GM20431 (cell line): ENCODE data around the gene LRP1B.
"Not testable (repeated sequence)": the region's sequence is repeated elsewhere in the genome, so short reads cannot be mapped to it uniquely, and the experiment has no call there.

Source experiments
- in situ Hi-C: fragments of 300-500 bp; cut with MseI, MboI; formaldehyde crosslinking; loops from one replicate; pipeline ENCODE4 v1.15.0; 2020; ENCODE audit warnings: low sequenced_read_pairs; ENCODE audit not compliant: unreplicated experiment

The LRP1B gene

DNA sequence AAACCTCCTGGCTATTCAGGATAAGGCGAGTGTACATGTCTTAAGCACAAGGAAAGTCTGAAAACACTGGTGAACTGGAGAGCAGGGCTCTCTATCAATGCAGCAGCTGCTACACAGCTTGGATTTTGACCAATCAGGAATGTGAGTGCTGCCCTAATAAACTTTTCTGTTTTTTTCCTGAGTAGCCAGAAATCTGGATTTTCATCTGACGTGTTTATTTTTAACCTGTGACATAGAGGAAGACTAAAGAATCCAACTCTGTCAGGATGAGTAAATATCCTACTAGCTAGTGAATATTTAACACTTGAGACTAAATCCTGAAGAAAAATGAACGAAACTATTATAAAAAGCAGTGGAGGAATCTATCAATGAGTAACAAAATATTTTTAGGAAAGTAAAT, 1638.9 kb downstream of the LRP1B start:
- in situ Hi-C loops: no loop called here

GRCh38 chr2:140489193-140489592, 1641.6 kb downstream of the LRP1B start:
- in situ Hi-C loops: no loop called here

DNA sequence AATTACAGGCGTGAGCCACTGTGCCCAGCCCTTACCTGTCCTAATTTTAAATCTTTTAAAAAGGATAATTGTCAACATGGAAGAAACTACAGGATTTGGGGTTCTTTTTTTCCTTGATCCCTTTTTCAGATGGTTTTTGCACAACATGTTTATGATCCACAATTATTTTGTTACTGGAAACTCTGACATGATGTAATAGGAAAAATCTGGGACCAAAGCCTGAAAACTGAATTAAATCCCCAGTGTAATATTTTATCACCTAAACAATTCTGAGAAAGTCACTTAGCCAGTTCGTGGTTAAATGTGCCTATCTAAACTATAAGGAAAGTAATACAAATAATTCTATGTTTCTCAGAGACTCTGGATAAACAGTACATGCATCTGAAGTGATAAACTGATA, 1649.7 kb downstream of the LRP1B start:
- in situ Hi-C loops: no loop called here

DNA sequence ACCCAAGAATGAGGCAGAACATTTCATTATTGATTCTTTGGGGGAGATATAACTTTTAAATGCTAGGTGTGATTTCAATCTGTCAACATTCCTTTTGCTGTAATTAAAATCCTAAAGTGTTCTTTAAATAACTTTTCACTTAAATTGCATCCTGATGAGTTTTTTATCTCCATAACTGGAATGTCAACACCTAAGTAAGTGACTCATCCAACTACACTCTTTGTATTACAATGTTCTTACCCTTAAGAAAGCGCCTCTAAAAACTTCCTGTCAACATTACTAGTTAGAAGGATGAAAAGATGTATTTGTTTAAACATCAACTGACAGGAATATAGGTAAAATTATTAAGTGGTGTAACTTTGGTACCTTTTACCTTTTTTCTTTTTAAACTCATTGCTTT, 1657.0 kb downstream of the LRP1B start:
- in situ Hi-C loops: no loop called here

- in situ Hi-C loops: no loop called here
Observed at GRCh38 chr2:140472676-140473075, 1658.1 kb downstream of the LRP1B start.

GRCh38 chr2:140465301-140465700, 1665.5 kb downstream of the LRP1B start:
- in situ Hi-C loops: no loop called here

DNA sequence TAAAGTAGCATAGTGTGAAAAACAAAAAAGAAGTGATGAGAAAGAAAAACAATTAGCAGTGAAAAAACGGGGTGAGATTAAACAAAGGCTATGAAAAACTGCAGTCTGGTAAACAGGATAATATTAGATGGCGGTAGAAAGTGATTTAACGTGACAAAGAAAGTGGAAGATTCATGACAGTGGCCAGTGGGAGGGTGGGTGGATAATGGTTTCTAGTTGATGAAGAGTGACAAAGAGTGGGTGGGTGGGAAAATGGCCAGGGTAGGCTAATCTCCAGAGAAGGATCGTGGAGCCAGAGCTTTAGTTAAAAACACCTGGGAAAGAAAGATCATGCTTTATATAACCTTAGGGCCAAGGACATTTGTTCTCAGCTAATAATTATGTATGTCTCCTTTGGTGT, 1667.8 kb downstream of the LRP1B start:
- in situ Hi-C loops: no loop called here

- in situ Hi-C loops: no loop called here
Observed at GRCh38 chr2:140457483-140457882, 1673.3 kb downstream of the LRP1B start.

DNA sequence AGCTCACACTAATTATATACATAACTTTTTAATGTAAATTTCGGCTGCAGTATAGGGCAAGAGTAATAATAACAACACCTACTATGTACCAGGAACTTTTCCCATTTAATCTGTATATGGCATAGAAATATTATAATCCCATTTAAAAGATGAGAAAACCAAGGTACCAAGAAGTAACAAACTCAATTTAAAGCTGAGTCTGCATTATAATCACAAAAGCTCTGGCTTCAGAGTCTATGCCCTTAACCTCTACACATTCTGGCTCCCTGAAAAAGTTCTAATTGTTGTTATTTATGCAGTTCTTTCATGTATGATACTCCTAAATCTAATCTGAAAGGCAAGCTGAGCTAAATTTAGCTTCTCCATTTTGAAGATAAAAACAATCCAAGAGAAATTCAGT, 1675.5 kb downstream of the LRP1B start:
- in situ Hi-C loops: no loop called here

DNA sequence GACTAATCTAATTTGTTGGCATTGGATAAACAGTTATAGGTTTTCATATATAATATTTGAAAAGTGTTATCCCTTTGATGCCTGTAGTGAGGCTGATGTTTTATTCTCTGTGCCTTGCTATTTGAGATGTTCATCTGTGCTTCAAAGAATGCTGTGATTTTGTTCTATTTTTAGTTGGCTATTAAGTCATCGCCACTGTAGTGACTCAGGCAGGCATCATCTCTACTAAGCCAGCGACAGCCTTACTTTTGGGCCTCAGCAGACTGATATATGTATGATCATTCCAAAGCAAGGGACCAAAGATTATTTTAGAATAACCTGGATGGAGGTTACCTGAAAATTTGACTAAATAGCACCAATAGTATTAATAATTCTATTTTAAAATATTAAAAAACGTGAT, 1676.1 kb downstream of the LRP1B start:
- in situ Hi-C loops: no loop called here

- in situ Hi-C loops: no loop called here
Observed at GRCh38 chr2:140451324-140451723, 1679.5 kb downstream of the LRP1B start.

DNA sequence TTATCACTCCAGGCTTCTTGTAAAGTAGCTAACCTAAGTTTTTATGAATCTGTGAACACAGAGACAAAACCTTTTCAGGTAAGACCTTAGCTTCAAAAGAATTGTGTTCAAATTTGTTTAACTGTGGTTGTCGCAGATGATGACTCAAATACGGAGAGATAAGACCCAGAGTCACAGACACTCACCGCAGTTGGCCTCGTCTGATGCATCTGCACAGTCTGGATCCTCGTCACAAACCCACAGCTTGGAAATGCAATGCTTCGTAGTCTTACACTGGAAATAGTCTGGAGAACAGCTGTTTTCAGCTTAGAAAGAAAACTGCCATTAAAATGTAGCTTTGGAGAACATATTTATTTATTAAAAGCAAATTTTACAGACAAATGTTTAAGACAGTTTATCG, 1688.5 kb downstream of the LRP1B start:
- in situ Hi-C loops: no loop called here

GRCh38 chr2:140440815-140441214, 1690.0 kb downstream of the LRP1B start:
- in situ Hi-C loops: no loop called here

GRCh38 chr2:140436936-140437335, 1693.9 kb downstream of the LRP1B start:
- in situ Hi-C loops: no loop called here

GRCh38 chr2:140427033-140427432, 1703.8 kb downstream of the LRP1B start:
- in situ Hi-C loops: not testable (repeated sequence)

DNA sequence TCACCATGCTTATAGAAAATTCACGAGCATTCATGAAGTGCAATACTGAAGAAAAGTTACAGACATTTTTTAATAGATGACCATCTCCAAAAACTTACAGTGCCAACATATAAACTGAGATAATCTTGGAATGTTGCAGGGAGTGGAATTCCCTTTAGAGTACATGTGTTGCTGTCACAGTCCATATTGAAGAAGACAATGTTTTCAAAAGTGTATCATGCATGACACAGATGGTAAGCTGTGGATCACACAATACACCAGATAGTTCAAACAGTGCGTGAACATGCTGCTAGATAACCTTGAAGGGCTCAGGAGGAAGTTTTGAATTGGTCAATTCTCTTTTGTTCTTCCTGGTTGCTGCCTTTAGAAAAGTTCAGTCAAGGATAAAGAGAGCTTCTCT, 1706.3 kb downstream of the LRP1B start:
- in situ Hi-C loops: no loop called here

- in situ Hi-C loops: no loop called here
Observed at GRCh38 chr2:140422759-140423158, 1708.1 kb downstream of the LRP1B start.

DNA sequence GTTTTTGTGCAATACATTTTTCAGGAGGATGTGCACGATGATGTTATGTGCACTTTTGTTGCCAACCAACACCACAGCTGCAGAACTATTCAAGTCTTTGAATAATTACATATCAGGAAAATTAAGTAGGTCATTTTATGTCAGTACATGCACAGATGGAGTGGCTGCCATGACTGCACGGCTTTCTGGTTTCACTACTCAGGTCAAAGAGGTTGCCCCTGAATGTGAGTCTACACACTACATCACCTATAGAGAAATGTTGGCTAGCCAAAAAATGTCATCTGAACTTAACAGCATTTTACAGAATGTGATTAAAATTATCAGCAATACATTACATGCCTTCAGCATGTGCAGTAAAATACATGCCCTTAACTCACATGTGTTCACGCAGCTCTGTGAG, 1713.3 kb downstream of the LRP1B start:
- in situ Hi-C loops: no loop called here

GRCh38 chr2:140416577-140416976, 1714.2 kb downstream of the LRP1B start:
- in situ Hi-C loops: no loop called here

DNA sequence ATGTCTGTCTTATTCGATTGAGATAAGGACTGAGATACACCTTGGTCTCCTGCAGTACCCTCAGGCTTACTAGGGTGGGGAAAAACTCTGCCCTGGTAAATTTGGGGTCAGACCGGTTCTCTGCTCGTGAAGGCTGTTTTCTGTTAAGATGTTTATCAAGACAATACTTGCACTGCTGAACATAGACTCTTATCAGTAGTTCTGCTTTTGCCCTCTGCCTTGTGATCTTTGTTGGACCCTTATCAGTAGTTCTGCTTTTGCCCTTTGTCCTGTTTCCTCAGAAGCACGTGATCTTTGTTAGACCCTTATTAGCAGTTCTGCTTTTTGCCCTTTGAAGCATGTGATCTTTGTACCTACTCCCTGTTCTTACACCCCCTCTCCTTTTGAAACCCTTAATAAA, 1715.8 kb downstream of the LRP1B start:
- in situ Hi-C loops: not testable (repeated sequence)

DNA sequence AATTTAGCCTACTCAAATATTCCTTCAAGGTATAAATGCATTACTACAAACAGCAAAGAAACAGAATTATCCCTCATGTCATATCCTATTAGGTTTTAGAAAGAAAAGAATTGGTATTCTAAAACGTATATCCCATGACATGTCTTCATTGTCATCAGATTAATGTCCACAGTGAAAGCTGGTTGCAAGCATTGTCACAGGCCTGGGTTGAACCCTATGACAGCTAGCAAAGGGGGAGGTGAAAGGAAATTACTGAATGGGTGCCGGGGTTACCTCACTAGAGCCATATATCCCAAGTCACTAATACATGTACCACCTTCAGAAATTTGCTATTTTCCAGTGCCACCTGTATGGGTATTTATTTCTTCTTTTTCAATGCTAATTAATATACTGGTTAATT, 1720.1 kb downstream of the LRP1B start:
- in situ Hi-C loops: no loop called here

DNA sequence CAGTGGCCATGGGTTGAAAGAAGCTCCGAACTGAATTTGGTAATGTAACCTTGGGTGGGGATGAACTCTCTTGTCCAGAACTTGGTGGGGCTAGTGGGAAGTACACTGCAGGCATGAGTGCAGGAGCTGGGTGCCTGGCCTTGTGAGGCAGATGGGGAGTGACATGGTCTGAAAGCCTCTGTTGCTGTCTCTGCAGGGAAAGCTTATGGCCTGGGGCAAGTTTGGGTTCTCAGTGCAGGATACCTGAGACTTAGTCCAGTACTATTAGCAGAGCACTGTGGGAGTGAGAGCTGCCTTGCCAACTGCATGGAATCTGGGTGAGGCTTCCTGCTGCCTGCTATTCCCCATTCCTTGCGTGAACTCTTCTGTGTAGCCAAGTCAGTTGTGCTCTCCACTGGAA, 1729.8 kb downstream of the LRP1B start:
- in situ Hi-C loops: no loop called here

GRCh38 chr2:140392824-140393223, 1738.0 kb downstream of the LRP1B start:
- in situ Hi-C loops: no loop called here
